Coronary artery (tissue), 2 donors: ENCODE results near the gene CD276.

Source experiments
- DNase-seq: peaks from one replicate; pipeline ENCODE4 v3.0.0-alpha.2; 2017; ENCODE audit warnings: low spot score
- H3K27ac ChIP-seq, 2 donors: fragments of 200-600 bp; sonication (generic); one replicate each; pipeline ENCODE4 v1.5.1; 2016 to 2019
- H3K4me3 ChIP-seq: fragments of 200-600 bp; sonication (generic); 2 replicates; pipeline ENCODE4 v1.5.1; 2016; ENCODE audit warnings: mild to moderate bottlenecking, moderate library complexity
- CTCF ChIP-seq: fragments of 200-600 bp; sonication (generic); IDR thresholded peaks from one replicate; pipeline ENCODE4 v1.5.1; 2019; ENCODE audit warnings: antibody characterized with exemption

The CD276 gene

GRCh38 chr15:73655724-73656123, 28.5 kb upstream of the CD276 start:
- Histone ChIP-seq H3K27ac (no peak overlapping the region), H3K4me3 (no peak overlapping the region)
- no peak for TF ChIP-seq CTCF
- no peak for DNase-seq

- no peak overlapping the region for H3K4me3 ChIP-seq
- TF ChIP-seq CTCF: no peak
- no peak overlapping the region for H3K27ac ChIP-seq
- DNase-seq: no peak
Measured at GRCh38 chr15:73658645-73659044, 25.5 kb upstream of the CD276 start.

GRCh38 chr15:73660455-73660854, 23.7 kb upstream of the CD276 start:
- no peak for TF ChIP-seq CTCF
- no peak for DNase-seq

GRCh38 chr15:73674587-73674986, 9.6 kb upstream of the CD276 start:
- no peak for DNase-seq
- no peak for TF ChIP-seq CTCF
- Histone ChIP-seq H3K4me3 (no peak overlapping the region), H3K27ac (no peak overlapping the region)

More at GRCh38 chr15:73660455-73660854, 23.7 kb upstream of the CD276 start:
- Histone ChIP-seq H3K4me3 (no peak overlapping the region), H3K27ac (no peak overlapping the region)

GRCh38 chr15:73677146-73677607, 7.0 kb upstream of the CD276 start:
- no peak for DNase-seq
- Histone ChIP-seq H3K27ac (no peak overlapping the region), H3K4me3 (no peak overlapping the region)
- TF ChIP-seq CTCF: peak; percentile 67

GRCh38 chr15:73677733-73678132, 6.5 kb upstream of the CD276 start:
- H3K27ac ChIP-seq: no peak overlapping the region
- DNase-seq: no peak
- TF ChIP-seq CTCF: no peak
- H3K4me3 ChIP-seq: no peak overlapping the region

- H3K27ac ChIP-seq: no peak overlapping the region
- no peak overlapping the region for H3K4me3 ChIP-seq
- TF ChIP-seq CTCF: no peak
- no peak for DNase-seq
Measured at GRCh38 chr15:73678498-73678897, 5.7 kb upstream of the CD276 start.
